OCI-LY3 (cell line): ENCODE measurements around the gene POLR2E.

ENCODE experiments used
- CTCF ChIP-seq: fragments of 200-600, 300-600 bp; sonication (generic); IDR thresholded peaks from 2 replicates; pipeline ENCODE4 v1.5.1; 2014; ENCODE audit warnings: antibody characterized with exemption, low read length, low read depth
- EZH2phosphoT487 ChIP-seq: fragments of 200-600 bp; shearing (Covaris generic); IDR thresholded peaks from 2 replicates; pipeline ENCODE4 v1.6.1; 2018; ENCODE audit warnings: antibody characterized with exemption, mixed run types, low read depth

GRCh38 chr19:1074544-1075283 is 20.5 kb downstream of the POLR2E start:
- TF ChIP-seq CTCF (no peak), EZH2phosphoT487 (no peak)
